Fibroblast of mammary gland (primary cell): ENCODE results near the gene ISG20L2.
A peak's percentile ranks its signal among the peaks of the same experiment; 100 is the strongest.

Experiments
- DNase-seq: peaks from one replicate; pipeline ENCODE4 v3.0.0-alpha.2; 2010; ENCODE audit warnings: low read depth
- H3K4me3 ChIP-seq: 2 replicates; pipeline ENCODE4 v1.5.1; 2011; ENCODE audit warnings: low read depth, mild to moderate bottlenecking, low read length, moderate library complexity; ENCODE audit not compliant: control insufficient read depth
- CTCF ChIP-seq: conservative IDR thresholded peaks from 2 replicates; pipeline ENCODE4 v1.5.1; 2011; ENCODE audit warnings: low read depth, low read length, inconsistent platforms; ENCODE audit not compliant: control insufficient read depth, insufficient read depth

Gene ISG20L2

GRCh38 chr1:156747742-156748669 lies 19.4 kb upstream of the ISG20L2 start:
- H3K4me3 ChIP-seq: peak overlapping the region; percentile 92
- DNase-seq: peak; percentile 43
- TF ChIP-seq CTCF: no peak

GRCh38 chr1:156746728-156747631 lies 18.4 kb upstream of the ISG20L2 start:
- no peak for TF ChIP-seq CTCF
- DNase-seq: peak; percentile 92
- H3K4me3 ChIP-seq: peak overlapping the region; percentile 92

- TF ChIP-seq CTCF: no peak
- DNase-seq: no peak
- H3K4me3 ChIP-seq: peak overlapping the region; percentile 47
Measured at GRCh38 chr1:156746406-156746727, 17.8 kb upstream of the ISG20L2 start.

- DNase-seq: no peak
- H3K4me3 ChIP-seq: no peak overlapping the region
- no peak for TF ChIP-seq CTCF
Measured at GRCh38 chr1:156745881-156746280, 17.3 kb upstream of the ISG20L2 start.

- no peak for TF ChIP-seq CTCF
- no peak overlapping the region for H3K4me3 ChIP-seq
- DNase-seq: no peak
Measured at GRCh38 chr1:156744786-156745419, 16.3 kb upstream of the ISG20L2 start.

GRCh38 chr1:156744344-156744743 lies 15.8 kb upstream of the ISG20L2 start:
- H3K4me3 ChIP-seq: no peak overlapping the region
- no peak for DNase-seq
- TF ChIP-seq CTCF: no peak
